Measurements from ENCODE around the gene PADI1.

GRCh38 chr1:17265950-17266349, 61.0 kb downstream of the PADI1 start:
- TF ChIP-seq POLR2AphosphoS5 (IDR thresholded peaks at IDR 0.05; ENCODE audit: borderline replicate concordance, low read depth, low read length) (no peak), EZH2 (IDR thresholded peaks at IDR 0.05) (no peak)
